HG02852 (cell line): ENCODE data around the gene HIC1.

Experiments
- ATAC-seq: cut with Tn5 transposase; IDR thresholded peaks from one replicate; pipeline ENCODE4 v1.9.1; 2021; ENCODE audit warnings: mild to moderate bottlenecking, moderate library complexity; ENCODE audit not compliant: unreplicated experiment

HIC1 gene

GRCh38 chr17:2075336-2076086, 20.6 kb downstream of the HIC1 start:
- ATAC-seq: no peak

- no peak for ATAC-seq
Observed at GRCh38 chr17:2076087-2076984, 21.4 kb downstream of the HIC1 start.

- ATAC-seq: no peak
Observed at GRCh38 chr17:2077040-2077439, 22.1 kb downstream of the HIC1 start.

GRCh38 chr17:2081564-2081963, 26.7 kb downstream of the HIC1 start:
- no peak for ATAC-seq

GRCh38 chr17:2082003-2082781, 27.3 kb downstream of the HIC1 start:
- no peak for ATAC-seq

GRCh38 chr17:2083613-2084035, 28.7 kb downstream of the HIC1 start:
- no peak for ATAC-seq

- ATAC-seq: no peak
Observed at GRCh38 chr17:2084036-2084765, 29.3 kb downstream of the HIC1 start.

- no peak for ATAC-seq
Observed at GRCh38 chr17:2084766-2085647, 30.1 kb downstream of the HIC1 start.

GRCh38 chr17:2085648-2085949, 30.7 kb downstream of the HIC1 start:
- ATAC-seq: no peak

GRCh38 chr17:2086306-2086705, 31.4 kb downstream of the HIC1 start:
- no peak for ATAC-seq

- ATAC-seq: peak; percentile 42
Observed at GRCh38 chr17:2087597-2088211, 32.8 kb downstream of the HIC1 start.

- ATAC-seq: peak; percentile 23
Observed at GRCh38 chr17:2089021-2089422, 34.1 kb downstream of the HIC1 start.

- ATAC-seq: no peak
Observed at GRCh38 chr17:2090210-2090641, 35.3 kb downstream of the HIC1 start.

- no peak for ATAC-seq
Observed at GRCh38 chr17:2090804-2091534, 36.1 kb downstream of the HIC1 start.

- ATAC-seq: no peak
Observed at GRCh38 chr17:2092253-2092652, 37.4 kb downstream of the HIC1 start.

GRCh38 chr17:2093349-2093748, 38.4 kb downstream of the HIC1 start:
- ATAC-seq: no peak

GRCh38 chr17:2094891-2095535, 40.1 kb downstream of the HIC1 start:
- no peak for ATAC-seq

GRCh38 chr17:2095536-2095910, 40.6 kb downstream of the HIC1 start:
- no peak for ATAC-seq
